Transverse colon (tissue), 4 donors: ENCODE results near the gene PCDHGB4. TPM values are rescaled to one million over a fixed set of nuclear protein-coding genes. Genes with fewer than 3 reads are reported as not detected.
"Not testable (repeated sequence)": the region's sequence is repeated elsewhere in the genome, so short reads cannot be mapped to it uniquely, and the experiment has no call there.

Experiments
- DNase-seq: peaks from one replicate; pipeline ENCODE4 v3.0.0-alpha.2; 2019
- H3K27ac ChIP-seq, 4 donors: fragments of 200-600 bp; sonication (generic); 2 replicates each; pipeline ENCODE4 v1.5.1; 2016 to 2018; ENCODE audit warnings: inconsistent platforms in 4 of 4
- H3K27me3 ChIP-seq: fragments of 200-600 bp; sonication (generic); 2 replicates; pipeline ENCODE4 v1.5.1; 2017; ENCODE audit warnings: inconsistent platforms
- H3K36me3 ChIP-seq, 4 donors: fragments of 200-600 bp; sonication (generic); 2 replicates each; pipeline ENCODE4 v1.5.1; 2017 to 2019; ENCODE audit warnings: inconsistent platforms in 4 of 4
- H3K4me1 ChIP-seq, 4 donors: fragments of 200-600 bp; sonication (generic); 2 replicates each; pipeline ENCODE4 v1.5.1; 2017 to 2020; ENCODE audit warnings: inconsistent platforms in 4 of 4
- H3K4me3 ChIP-seq, 4 donors: fragments of 200-600 bp; sonication (generic); 1 replicate in 1 of 4; 2 replicates in 3 of 4; pipeline versions ENCODE4 v1.5.1 to v1.6.1; 2017 to 2019; ENCODE audit warnings: inconsistent platforms in 4 of 4
- H3K9me3 ChIP-seq, 2 donors: fragments of 200-600 bp; sonication (generic); 2 replicates each; pipeline ENCODE4 v1.5.1; 2017 to 2019; ENCODE audit warnings: inconsistent platforms in 2 of 2
- CTCF ChIP-seq, 5 experiments: fragments of 200-600 bp in 3 of 5; fragments of 450-650 bp in 2 of 5; sonication (generic) in 3 of 5; IDR thresholded peaks; 1 replicate in 2 of 5; 2 replicates in 3 of 5; pipeline ENCODE4 v1.5.1; 2016 to 2017; ENCODE audit warnings: antibody characterized with exemption in 5 of 5, inconsistent platforms in 3 of 5, mild to moderate bottlenecking in 2 of 5, moderate library complexity in 1 of 5
- EP300 ChIP-seq: sonication (generic); formaldehyde crosslinking; IDR thresholded peaks from one replicate; pipeline ENCODE4 v1.6.1; 2017; ENCODE audit warnings: antibody characterized with exemption, low read depth
- POLR2A ChIP-seq: fragments of 450-650 bp; IDR thresholded peaks from one replicate; pipeline ENCODE4 v1.6.1; 2016; ENCODE audit warnings: antibody characterized with exemption, mild to moderate bottlenecking, moderate library complexity
- POLR2AphosphoS5 ChIP-seq, 3 donors: sonication (generic); formaldehyde crosslinking; IDR thresholded peaks; one replicate each; pipeline ENCODE4 v1.6.1; 2016; ENCODE audit warnings: antibody characterized with exemption in 3 of 3
- WGBS, 2 donors: methylation state at CpG; one replicate each; pipeline ENCODE4 v1.1.5; 2018; ENCODE audit warnings: low coverage in 1 of 2; 5-methylcytosine and 5-hydroxymethylcytosine counted together
- in situ Hi-C, 4 donors: fragments of 200-750 bp; cut with MboI; loops; one replicate each; pipeline versions ENCODE4 v1.15.0 to v1.15.1; 2017; ENCODE audit warnings: low sequenced_read_pairs in 3 of 4, low pct_ligation_motif_present in 1 of 4, low pct_unique_long_range_greater_than_20kb in 1 of 4
- intact Hi-C: fragments of 100-400 bp; cut with DNase I; formaldehyde crosslinking; loops from one replicate; pipeline ENCODE4 v1.15.1; 2023; ENCODE audit warnings: low total_unique reads
- total RNA-seq, 4 donors: library from RNA; depleted of rRNA; stranded (reverse); fragments of >200 nt; gene quantifications; one replicate each; pipeline ENCODE4 v1.1.0, GENCODE V29; 2016

Gene PCDHGB4
- total RNA-seq, 4 donors from 2014 or later, result 0.40 to 4.4 (median 2.4) TPM

GRCh38 chr5:141402553-141403243 is 15.2 kb downstream of the PCDHGB4 start, which contains the start of gene PCDHGA9:
PCDHGA9 (plus strand) TSS chr5:141402778; CDS start chr5:141402953, 175 bp downstream.
- no peak for DNase-seq
- intact Hi-C loops, result loop anchor here (10.0 kb wide), 1 partner anchor 122 kb away; no protein-coding TSS in a partner anchor
- Histone ChIP-seq H3K27me3 (peaks cover 26% of the 10 kb centered on the region), H3K36me3 (no peaks in the 10 kb centered on the region), H3K4me1 (no peaks in the 10 kb centered on the region), H3K27ac (no peak within 1 kb of the TSS), H3K9me3 (peaks cover 54 to 96% of the 10 kb centered on the region in 2 donors), H3K4me3 (peak within 1 kb of the TSS in 1 of 4 donors; percentile 32)
- in situ Hi-C loops, result loop anchor here in 1 of 4 donors (10.0 kb wide), 1 partner anchor 162 kb away; no protein-coding TSS in a partner anchor
- 33 to 45% methylated on average over 7 to 27 of the region's 27 CpGs for WGBS, 2 donors
- TF ChIP-seq CTCF (IDR thresholded peaks at IDR 0.05) (peak in 3 of 5 experiments; percentile 12 to 19 (median 19)), EP300 (no peak), POLR2AphosphoS5 (IDR thresholded peaks at IDR 0.05) (no peak), POLR2A (no peak)

GRCh38 chr5:141403387-141403786 is 15.9 kb downstream of the PCDHGB4 start:
- H3K4me1 ChIP-seq, result no peaks in the 10 kb centered on the region
- intact Hi-C loops, result loop anchor here (10.0 kb wide), 1 partner anchor 121 kb away; no protein-coding TSS in a partner anchor
- DNase-seq, result no peak
- H3K27ac ChIP-seq, result no peak overlapping the region
- H3K36me3 ChIP-seq, result no peaks in the 10 kb centered on the region
- H3K4me3 ChIP-seq, result peak overlapping the region in 1 of 4 donors; percentile 32
- H3K27me3 ChIP-seq, result peaks cover 28% of the 10 kb centered on the region
- no peak for TF ChIP-seq POLR2AphosphoS5 (IDR thresholded peaks at IDR 0.05)
- WGBS, 2 donors, result 40 to 57% methylated on average over 17 to 22 of the region's 22 CpGs
- in situ Hi-C loops, result loop anchor here in 1 of 4 donors (10.0 kb wide), 1 partner anchor 161 kb away; no protein-coding TSS in a partner anchor
- peaks cover 54 to 99% of the 10 kb centered on the region in 2 donors for H3K9me3 ChIP-seq

GRCh38 chr5:141407790-141408505 is 20.4 kb downstream of the PCDHGB4 start, which contains the start of gene PCDHGB6:
PCDHGB6 (plus strand) TSS chr5:141408021; CDS start chr5:141408203, 182 bp downstream.
- WGBS, 2 donors, result 21 to 45% methylated on average over 9 to 51 of the region's 51 CpGs
- intact Hi-C loops (loop anchor here (10.0 kb wide), 1 partner anchor 117 kb away; no protein-coding TSS in a partner anchor), in situ Hi-C loops (loop anchor here in 1 of 4 donors (10.0 kb wide), 1 partner anchor 157 kb away; no protein-coding TSS in a partner anchor)
- not testable (repeated sequence) for H3K27ac ChIP-seq, H3K36me3 ChIP-seq, H3K4me1 ChIP-seq
- DNase-seq, result peak; percentile 26
- Histone ChIP-seq H3K9me3 (peaks cover 56 to 96% of the 10 kb centered on the region in 2 donors), H3K27me3 (peaks cover 29% of the 10 kb centered on the region), H3K4me3 (peak within 1 kb of the TSS in 1 of 4 donors; percentile 37)
- TF ChIP-seq CTCF (IDR thresholded peaks at IDR 0.05), result peak; percentile 32 to 42 (median 39)

- Histone ChIP-seq H3K36me3 (no peaks in the 10 kb centered on the region), H3K4me1 (no peaks in the 10 kb centered on the region), H3K4me3 (no peak overlapping the region), H3K9me3 (peaks cover 50 to 94% of the 10 kb centered on the region in 2 donors), H3K27ac (no peak overlapping the region), H3K27me3 (peaks cover 23% of the 10 kb centered on the region)
- intact Hi-C loops (loop anchor here (10.0 kb wide), 2 partner anchors 115 to 155 kb away; no protein-coding TSS in a partner anchor), in situ Hi-C loops (loop anchor here in 2 of 4 donors (10.0 kb wide), 2 partner anchors 145 to 155 kb away; no protein-coding TSS in a partner anchor)
- TF ChIP-seq EP300, result no peak
- TF ChIP-seq POLR2AphosphoS5 (IDR thresholded peaks at IDR 0.05), result no peak
- no peak for TF ChIP-seq POLR2A
- TF ChIP-seq CTCF (IDR thresholded peaks at IDR 0.05), result no peak
- WGBS, 2 donors, result 42 to 66% methylated on average over 4 to 51 of the region's 64 CpGs
- no peak for DNase-seq
Measured at GRCh38 chr5:141409598-141410306, 22.3 kb downstream of the PCDHGB4 start.
